KMS-11 (cell line): ENCODE data around the gene TLNRD1.
"Not testable (repeated sequence)": the region's sequence is repeated elsewhere in the genome, so short reads cannot be mapped to it uniquely, and the experiment has no call there.

Experiments used
- H2AFZ ChIP-seq: fragments of 200-600 bp; sonication (generic); 2 replicates; pipeline ENCODE4 v1.6.1; 2016; ENCODE audit warnings: antibody characterized with exemption, mixed run types, low read depth
- H3K27ac ChIP-seq: fragments of 200-600 bp; sonication (generic); 2 replicates; pipeline ENCODE4 v1.6.1; 2016; ENCODE audit warnings: mild to moderate bottlenecking, mixed run types
- H3K27me3 ChIP-seq: fragments of 200-600 bp; sonication (generic); 2 replicates; pipeline ENCODE4 v1.6.1; 2017; ENCODE audit warnings: mild to moderate bottlenecking, low read depth, mixed run types, moderate library complexity; ENCODE audit not compliant: insufficient read depth
- H3K36me3 ChIP-seq: fragments of 200-600 bp; sonication (generic); 2 replicates; pipeline ENCODE4 v1.6.1; 2017; ENCODE audit warnings: mild to moderate bottlenecking, mixed run types; ENCODE audit not compliant: insufficient read depth
- H3K4me1 ChIP-seq: fragments of 200-600 bp; sonication (generic); 2 replicates; pipeline ENCODE4 v1.6.1; 2016; ENCODE audit warnings: mild to moderate bottlenecking, low read depth, mixed run types; ENCODE audit not compliant: poor library complexity, severe bottlenecking
- H3K4me2 ChIP-seq: fragments of 200-600 bp; sonication (generic); 2 replicates; pipeline ENCODE4 v1.7.0; 2016; ENCODE audit warnings: mild to moderate bottlenecking, mixed run types
- H3K4me3 ChIP-seq: fragments of 200-600 bp; sonication (generic); IDR thresholded peaks from 2 replicates; pipeline ENCODE4 v1.6.1; 2017; ENCODE audit warnings: low read depth, low read length, mixed read lengths; ENCODE audit not compliant: insufficient read depth
- H3K79me2 ChIP-seq: fragments of 200-600 bp; sonication (generic); 2 replicates; pipeline ENCODE4 v1.6.1; 2016; ENCODE audit warnings: low read depth, mixed run types; ENCODE audit not compliant: insufficient read depth
- H3K9ac ChIP-seq: fragments of 200-600 bp; sonication (generic); 2 replicates; pipeline ENCODE4 v1.6.1; 2016; ENCODE audit warnings: mild to moderate bottlenecking, mixed run types
- H4K20me1 ChIP-seq: fragments of 200-600 bp; sonication (generic); 2 replicates; pipeline ENCODE4 v1.6.1; 2016; ENCODE audit warnings: mild to moderate bottlenecking, mixed run types; ENCODE audit not compliant: insufficient read depth
- CTCF ChIP-seq: fragments of 200-600 bp; sonication (generic); conservative IDR thresholded peaks from 2 replicates; pipeline ENCODE4 v1.6.1; 2017; ENCODE audit warnings: low read depth, mild to moderate bottlenecking, antibody characterized with exemption, low read length, moderate library complexity, mixed read lengths

The TLNRD1 gene

GRCh38 chr15:80957556-80957955, 43.2 kb upstream of the TLNRD1 start:
- H2AFZ ChIP-seq = no peak overlapping the region
- no peak overlapping the region for H3K27ac ChIP-seq
- no peaks in the 10 kb centered on the region for H3K36me3 ChIP-seq
- H3K79me2 ChIP-seq = no peaks in the 10 kb centered on the region
- no peak for TF ChIP-seq CTCF
- H3K27me3 ChIP-seq = no peaks in the 10 kb centered on the region
- H3K4me2 ChIP-seq = no peak overlapping the region
- no peak overlapping the region for H3K9ac ChIP-seq
- H3K4me3 ChIP-seq = no peak overlapping the region
- no peaks in the 10 kb centered on the region for H4K20me1 ChIP-seq
- peaks cover 11% of the 10 kb centered on the region for H3K4me1 ChIP-seq

GRCh38 chr15:80957976-80958375, 42.7 kb upstream of the TLNRD1 start:
- H3K4me1 ChIP-seq = peaks cover 15% of the 10 kb centered on the region
- H2AFZ ChIP-seq = no peak overlapping the region
- no peaks in the 10 kb centered on the region for H3K79me2 ChIP-seq
- no peak overlapping the region for H3K4me2 ChIP-seq
- no peak overlapping the region for H3K4me3 ChIP-seq
- TF ChIP-seq CTCF = no peak
- no peak overlapping the region for H3K27ac ChIP-seq
- no peaks in the 10 kb centered on the region for H3K36me3 ChIP-seq
- H4K20me1 ChIP-seq = no peaks in the 10 kb centered on the region
- H3K9ac ChIP-seq = no peak overlapping the region
- H3K27me3 ChIP-seq = no peaks in the 10 kb centered on the region

DNA sequence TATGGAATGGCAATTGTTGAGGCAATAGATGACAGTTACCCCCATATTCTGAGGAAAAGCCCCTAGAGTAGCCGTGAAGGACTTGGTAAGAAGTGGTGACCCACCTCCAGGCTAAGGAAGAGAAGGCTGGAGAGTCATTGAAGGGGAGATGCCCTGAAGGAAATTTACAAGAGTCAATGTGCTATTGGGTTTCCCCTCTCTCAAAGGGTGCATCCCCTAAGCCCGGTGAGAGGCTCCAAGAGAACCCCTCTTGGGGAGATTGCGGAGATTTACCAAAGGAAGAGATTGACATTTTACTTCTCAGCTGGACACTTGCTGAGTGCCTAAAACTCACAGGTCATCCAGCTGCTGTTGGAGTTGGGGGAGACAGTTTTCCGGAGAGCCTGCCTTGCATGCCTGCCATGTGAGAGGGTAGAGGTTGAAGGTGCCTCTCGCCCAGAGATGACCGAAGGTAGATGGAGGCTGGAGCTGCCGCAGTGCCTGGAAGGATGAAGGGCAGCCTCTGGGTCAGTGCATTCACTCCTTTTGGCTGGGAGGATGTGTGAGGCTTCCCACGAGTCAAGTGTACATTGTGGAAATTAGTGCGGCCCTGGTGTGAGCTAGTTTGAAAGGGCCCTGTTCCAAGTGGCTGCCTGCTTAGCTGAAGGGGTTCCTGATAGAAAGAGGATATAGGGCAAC, 41.8 kb upstream of the TLNRD1 start:
- no peak overlapping the region for H3K4me2 ChIP-seq
- H3K27me3 ChIP-seq = no peaks in the 10 kb centered on the region
- H3K36me3 ChIP-seq = no peaks in the 10 kb centered on the region
- no peaks in the 10 kb centered on the region for H4K20me1 ChIP-seq
- H3K4me3 ChIP-seq = no peak overlapping the region
- H3K4me1 ChIP-seq = peaks cover 21% of the 10 kb centered on the region
- no peak overlapping the region for H2AFZ ChIP-seq
- H3K27ac ChIP-seq = no peak overlapping the region
- H3K9ac ChIP-seq = no peak overlapping the region
- TF ChIP-seq CTCF = no peak
- no peaks in the 10 kb centered on the region for H3K79me2 ChIP-seq

DNA sequence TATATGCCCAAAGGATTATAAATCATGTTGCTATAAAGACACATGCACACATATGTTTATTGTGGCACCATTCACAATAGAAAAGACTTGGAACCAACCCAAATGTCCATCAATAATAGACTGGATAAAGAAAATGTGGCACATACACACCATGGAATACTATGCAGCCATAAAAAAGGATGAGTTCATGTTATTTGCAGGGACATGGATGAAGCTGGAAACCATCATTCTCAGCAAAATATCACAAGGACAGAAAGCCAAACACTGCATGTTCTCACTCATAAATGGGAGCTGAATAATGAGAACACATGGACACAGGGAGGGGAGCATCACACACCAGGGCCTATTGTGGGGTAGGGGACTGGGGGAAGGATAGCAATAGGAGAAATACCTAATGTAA, 35.3 kb upstream of the TLNRD1 start:
- H3K27ac ChIP-seq, H3K9ac ChIP-seq, H3K36me3 ChIP-seq, H2AFZ ChIP-seq, H3K4me3 ChIP-seq, H3K79me2 ChIP-seq, H3K4me2 ChIP-seq, H3K27me3 ChIP-seq, H4K20me1 ChIP-seq: not testable (repeated sequence)
- peaks cover 21% of the 10 kb centered on the region for H3K4me1 ChIP-seq

- Histone ChIP-seq H3K79me2 (no peaks in the 10 kb centered on the region), H3K9ac (no peak overlapping the region), H3K4me2 (no peak overlapping the region), H3K4me1 (peaks cover 20% of the 10 kb centered on the region), H2AFZ (no peak overlapping the region), H3K4me3 (no peak overlapping the region), H3K27ac (no peak overlapping the region), H3K36me3 (no peaks in the 10 kb centered on the region), H3K27me3 (no peaks in the 10 kb centered on the region), H4K20me1 (no peaks in the 10 kb centered on the region)
- no peak for TF ChIP-seq CTCF
These were observed 34.1 kb upstream of the TLNRD1 start for GRCh38 chr15:80966431-80967197.
